Thyroid gland (tissue), 4 donors: Measurements from ENCODE around the gene TNFSF10. TPM values are rescaled to one million over a fixed set of nuclear protein-coding genes. Genes with fewer than 3 reads are reported as not detected.

Experiments used
- DNase-seq, 2 donors: peaks; one replicate each; pipeline ENCODE4 v3.0.0-alpha.2; 2019
- H3K27ac ChIP-seq, 3 donors: fragments of 200-600 bp; sonication (generic); 1 replicate in 2 of 3; 2 replicates in 1 of 3; pipeline ENCODE4 v1.5.1; 2016 to 2019; ENCODE audit warnings: mild to moderate bottlenecking in 1 of 3, moderate library complexity in 1 of 3
- H3K27me3 ChIP-seq: fragments of 200-600 bp; sonication (generic); one replicate; pipeline ENCODE4 v1.5.1; 2019
- H3K36me3 ChIP-seq, 2 donors: fragments of 200-600 bp; sonication (generic); one replicate each; pipeline ENCODE4 v1.5.1; 2016 to 2019
- H3K4me1 ChIP-seq, 2 donors: fragments of 200-600 bp; sonication (generic); one replicate each; pipeline ENCODE4 v1.5.1; 2017 to 2019
- H3K4me3 ChIP-seq, 3 donors: fragments of 200-600 bp; sonication (generic); replicated peaks in 1 of 3; 1 replicate in 2 of 3; 2 replicates in 1 of 3; pipeline ENCODE4 v1.5.1; 2016; ENCODE audit warnings: mild to moderate bottlenecking in 1 of 3
- H3K9me3 ChIP-seq: fragments of 200-600 bp; sonication (generic); one replicate; pipeline ENCODE4 v1.5.1; 2017
- POLR2A ChIP-seq, 2 donors: fragments of 450-650 bp; IDR thresholded peaks; one replicate each; pipeline ENCODE4 v1.6.1; 2017; ENCODE audit warnings: antibody characterized with exemption in 2 of 2, mild to moderate bottlenecking in 2 of 2, moderate library complexity in 1 of 2
- WGBS, 2 donors: methylation state at CpG; one replicate each; pipeline ENCODE4 v1.1.5; 2017; 5-methylcytosine and 5-hydroxymethylcytosine counted together
- intact Hi-C: fragments of 100-400 bp; cut with DNase I; formaldehyde crosslinking; loops from one replicate; pipeline ENCODE4 v1.15.1; 2023
- total RNA-seq, 4 donors: library from RNA; depleted of rRNA; stranded (reverse); fragments of >200 nt; gene quantifications; one replicate each; pipeline ENCODE4 v1.2.3, GENCODE V29; 2016
- TF ChIP-seq, protein P1 (sequence below), 6 experiments: fragments of 200-600 bp in 3 of 6; fragments of 450-650 bp in 3 of 6; sonication (generic) in 3 of 6; IDR thresholded peaks; one replicate each; pipeline ENCODE4 v1.5.1; 2016 to 2019; ENCODE audit warnings: antibody characterized with exemption in 6 of 6, mild to moderate bottlenecking in 2 of 6, inconsistent platforms in 1 of 6, moderate library complexity in 1 of 6

TNFSF10 gene
- total RNA-seq, 4 donors from 2014 or later = 24.4 to 178 (median 61.7) TPM

DNA sequence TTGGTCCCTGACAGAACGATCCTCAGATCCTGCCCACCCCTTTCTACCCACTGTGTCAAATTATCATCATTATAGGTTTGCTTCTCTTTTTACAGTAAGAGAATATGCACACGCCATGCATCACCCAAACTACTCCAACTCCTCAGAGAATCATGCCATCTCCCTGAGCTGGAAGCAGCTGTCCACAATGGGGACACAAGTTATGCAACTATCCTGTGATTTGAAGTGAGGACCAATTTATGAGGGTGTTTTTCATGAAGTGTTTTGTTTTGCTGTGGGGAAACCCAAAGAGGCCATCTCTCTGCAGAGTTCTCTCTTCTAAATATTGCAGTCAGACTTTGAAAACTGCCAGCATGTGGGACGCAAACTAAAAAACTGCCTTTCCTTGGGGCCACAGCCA, 35.8 kb upstream of the TNFSF10 start:
- TF ChIP-seq POLR2A (IDR thresholded peaks at IDR 0.05) = no peak
- TF ChIP-seq, protein P1, sequence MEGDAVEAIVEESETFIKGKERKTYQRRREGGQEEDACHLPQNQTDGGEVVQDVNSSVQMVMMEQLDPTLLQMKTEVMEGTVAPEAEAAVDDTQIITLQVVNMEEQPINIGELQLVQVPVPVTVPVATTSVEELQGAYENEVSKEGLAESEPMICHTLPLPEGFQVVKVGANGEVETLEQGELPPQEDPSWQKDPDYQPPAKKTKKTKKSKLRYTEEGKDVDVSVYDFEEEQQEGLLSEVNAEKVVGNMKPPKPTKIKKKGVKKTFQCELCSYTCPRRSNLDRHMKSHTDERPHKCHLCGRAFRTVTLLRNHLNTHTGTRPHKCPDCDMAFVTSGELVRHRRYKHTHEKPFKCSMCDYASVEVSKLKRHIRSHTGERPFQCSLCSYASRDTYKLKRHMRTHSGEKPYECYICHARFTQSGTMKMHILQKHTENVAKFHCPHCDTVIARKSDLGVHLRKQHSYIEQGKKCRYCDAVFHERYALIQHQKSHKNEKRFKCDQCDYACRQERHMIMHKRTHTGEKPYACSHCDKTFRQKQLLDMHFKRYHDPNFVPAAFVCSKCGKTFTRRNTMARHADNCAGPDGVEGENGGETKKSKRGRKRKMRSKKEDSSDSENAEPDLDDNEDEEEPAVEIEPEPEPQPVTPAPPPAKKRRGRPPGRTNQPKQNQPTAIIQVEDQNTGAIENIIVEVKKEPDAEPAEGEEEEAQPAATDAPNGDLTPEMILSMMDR (IDR thresholded peaks at IDR 0.05) = no peak
- H3K27me3 ChIP-seq = no peaks in the 10 kb centered on the region
- WGBS, 2 donors = 91 to 93% methylated on average over 3 of the region's 3 CpGs
- H3K4me3 ChIP-seq = no peak overlapping the region
- intact Hi-C loops = no loop called here
- H3K36me3 ChIP-seq = no peaks in the 10 kb centered on the region
- H3K27ac ChIP-seq = no peak overlapping the region
- DNase-seq = no peak
- no peaks in the 10 kb centered on the region for H3K9me3 ChIP-seq
- H3K4me1 ChIP-seq = peaks cover 0 to 18% of the 10 kb centered on the region in 2 donors

DNA sequence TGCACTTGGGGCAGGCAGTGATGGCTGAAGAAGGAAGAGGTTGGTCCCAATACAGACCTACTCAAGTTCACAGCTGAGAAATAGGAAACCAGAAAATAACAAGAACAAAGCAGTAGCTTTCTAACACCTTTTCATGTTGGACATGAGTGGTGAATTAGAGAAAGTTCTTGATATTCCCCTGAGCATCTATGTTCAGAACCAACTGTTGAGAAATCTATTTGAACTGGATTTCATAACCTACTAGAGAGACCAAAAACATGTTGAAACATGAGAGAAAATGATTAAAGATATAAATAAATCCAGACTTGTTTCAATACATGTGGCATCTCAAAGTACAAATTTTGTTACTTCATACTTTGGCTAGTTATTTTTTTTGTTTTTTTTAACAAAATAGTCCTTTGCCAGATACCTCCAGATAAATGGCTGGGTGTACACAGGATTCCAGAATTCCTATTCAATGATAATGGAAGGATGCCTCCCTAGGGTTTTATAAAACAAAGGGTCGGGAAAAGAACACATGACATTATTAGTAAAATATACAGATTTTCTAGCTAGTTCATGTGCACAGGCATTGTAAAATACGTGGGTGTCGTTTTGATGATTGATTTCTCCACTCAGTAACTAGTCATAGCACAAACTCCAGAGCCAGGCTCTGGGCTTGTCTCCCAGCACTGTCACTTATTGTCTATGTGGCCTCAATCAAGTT, 34.4 kb upstream of the TNFSF10 start:
- no peaks in the 10 kb centered on the region for H3K36me3 ChIP-seq
- WGBS, 2 donors = 63 to 78% methylated on average over 3 of the region's 3 CpGs
- H3K4me3 ChIP-seq = no peak overlapping the region
- intact Hi-C loops = no loop called here
- no peak for DNase-seq
- H3K4me1 ChIP-seq = peaks cover 0 to 7% of the 10 kb centered on the region in 2 donors
- H3K27me3 ChIP-seq = no peaks in the 10 kb centered on the region
- no peaks in the 10 kb centered on the region for H3K9me3 ChIP-seq
- TF ChIP-seq, protein P1 (IDR thresholded peaks at IDR 0.05) = no peak
- no peak for TF ChIP-seq POLR2A (IDR thresholded peaks at IDR 0.05)
- H3K27ac ChIP-seq = no peak overlapping the region

DNA sequence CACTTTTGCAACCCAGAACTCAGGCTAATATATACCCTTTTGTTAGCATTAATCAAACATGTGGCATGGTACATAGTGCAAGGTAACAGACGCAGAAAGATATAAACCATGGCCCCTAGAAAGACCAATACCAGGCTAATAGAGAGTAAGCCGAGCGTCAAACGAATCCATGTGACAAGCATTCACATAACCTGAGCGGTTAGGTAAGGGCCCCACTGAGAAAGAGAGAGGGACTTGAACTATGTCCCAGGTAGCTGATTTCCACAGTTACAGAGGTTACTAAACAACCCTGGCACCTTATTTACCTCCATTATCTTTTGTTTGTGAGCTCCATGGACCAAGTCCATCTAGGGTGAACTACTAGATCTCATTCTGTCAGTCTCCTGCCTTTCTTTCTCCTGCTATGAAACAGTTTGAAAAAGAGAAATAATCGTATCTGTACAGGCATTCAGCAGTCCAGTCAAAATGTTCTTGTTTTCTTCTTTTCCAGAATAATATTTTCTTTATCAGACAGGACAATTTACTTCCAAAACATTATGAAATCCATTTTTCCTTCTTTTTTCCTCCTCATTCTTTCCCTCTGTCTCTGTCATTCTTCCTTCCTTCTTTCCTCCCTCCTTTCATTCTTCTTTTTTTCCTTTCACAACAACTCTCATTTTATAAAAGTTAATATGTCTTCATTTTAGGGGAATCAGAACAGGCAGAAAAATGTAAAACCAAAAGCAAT, 30.5 kb upstream of the TNFSF10 start:
- no peak for TF ChIP-seq POLR2A (IDR thresholded peaks at IDR 0.05)
- TF ChIP-seq, protein P1 (IDR thresholded peaks at IDR 0.05) = no peak
- intact Hi-C loops = no loop called here
- 95% methylated on average over 6 of the region's 6 CpGs for WGBS, 2 donors
- Histone ChIP-seq H3K4me3 (no peak overlapping the region), H3K36me3 (no peaks in the 10 kb centered on the region), H3K4me1 (no peaks in the 10 kb centered on the region), H3K27me3 (no peaks in the 10 kb centered on the region), H3K9me3 (no peaks in the 10 kb centered on the region), H3K27ac (no peak overlapping the region)
- DNase-seq = no peak

DNA sequence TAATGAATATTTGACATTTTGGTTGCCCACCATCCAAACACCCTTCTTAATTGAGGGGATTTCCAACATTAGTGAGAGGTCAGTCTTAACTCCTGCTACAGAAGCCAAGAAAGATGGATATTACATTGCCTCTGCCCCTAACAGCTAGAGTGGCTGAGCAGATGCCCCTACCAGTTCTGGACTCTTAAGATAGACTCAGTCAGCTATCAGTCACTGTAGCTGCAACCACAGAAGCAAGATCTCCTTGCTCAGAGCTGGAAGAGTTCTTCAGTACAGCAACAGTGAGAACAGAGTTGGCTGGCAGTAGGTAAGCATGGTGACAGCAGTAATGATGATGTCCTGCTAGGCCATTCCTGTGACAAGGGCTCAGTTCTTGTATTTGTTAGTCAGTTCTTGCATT, 29.4 kb upstream of the TNFSF10 start:
- H3K36me3 ChIP-seq = no peaks in the 10 kb centered on the region
- intact Hi-C loops = no loop called here
- no peak for TF ChIP-seq POLR2A (IDR thresholded peaks at IDR 0.05)
- TF ChIP-seq, protein P1 (IDR thresholded peaks at IDR 0.05) = no peak
- no peak overlapping the region for H3K27ac ChIP-seq
- DNase-seq = no peak
- H3K27me3 ChIP-seq = no peaks in the 10 kb centered on the region
- no peaks in the 10 kb centered on the region for H3K9me3 ChIP-seq
- no peak overlapping the region for H3K4me3 ChIP-seq
- H3K4me1 ChIP-seq = no peaks in the 10 kb centered on the region

DNA sequence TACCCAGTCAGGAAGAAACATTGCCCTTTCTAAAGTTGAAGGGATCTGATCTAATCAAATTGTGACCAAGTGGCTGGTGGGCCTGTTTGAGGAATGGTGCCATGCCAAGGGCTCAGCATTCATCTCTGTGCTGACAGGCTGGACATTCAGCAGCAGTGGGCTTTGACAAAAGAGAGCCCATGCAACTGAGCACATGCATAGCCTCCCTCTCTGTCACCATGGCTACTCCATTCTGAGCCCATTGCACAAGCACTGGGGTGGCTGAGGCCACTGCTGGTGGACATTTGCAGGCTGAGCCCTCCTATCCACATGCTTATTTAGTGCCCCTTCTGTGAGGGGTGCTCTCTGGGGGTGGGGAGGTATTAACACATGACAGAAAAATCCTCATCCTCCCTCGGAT, 28.6 kb upstream of the TNFSF10 start:
- Histone ChIP-seq H3K4me3 (no peak overlapping the region), H3K4me1 (no peaks in the 10 kb centered on the region), H3K27ac (no peak overlapping the region), H3K27me3 (no peaks in the 10 kb centered on the region), H3K36me3 (no peaks in the 10 kb centered on the region), H3K9me3 (no peaks in the 10 kb centered on the region)
- intact Hi-C loops = no loop called here
- DNase-seq = no peak
- 100% methylated on average over 1 of the region's 1 CpG for WGBS, 2 donors
- TF ChIP-seq, protein P1 (IDR thresholded peaks at IDR 0.05) = no peak
- no peak for TF ChIP-seq POLR2A (IDR thresholded peaks at IDR 0.05)
